ENCODE measurements around the gene HPCA.

DNA sequence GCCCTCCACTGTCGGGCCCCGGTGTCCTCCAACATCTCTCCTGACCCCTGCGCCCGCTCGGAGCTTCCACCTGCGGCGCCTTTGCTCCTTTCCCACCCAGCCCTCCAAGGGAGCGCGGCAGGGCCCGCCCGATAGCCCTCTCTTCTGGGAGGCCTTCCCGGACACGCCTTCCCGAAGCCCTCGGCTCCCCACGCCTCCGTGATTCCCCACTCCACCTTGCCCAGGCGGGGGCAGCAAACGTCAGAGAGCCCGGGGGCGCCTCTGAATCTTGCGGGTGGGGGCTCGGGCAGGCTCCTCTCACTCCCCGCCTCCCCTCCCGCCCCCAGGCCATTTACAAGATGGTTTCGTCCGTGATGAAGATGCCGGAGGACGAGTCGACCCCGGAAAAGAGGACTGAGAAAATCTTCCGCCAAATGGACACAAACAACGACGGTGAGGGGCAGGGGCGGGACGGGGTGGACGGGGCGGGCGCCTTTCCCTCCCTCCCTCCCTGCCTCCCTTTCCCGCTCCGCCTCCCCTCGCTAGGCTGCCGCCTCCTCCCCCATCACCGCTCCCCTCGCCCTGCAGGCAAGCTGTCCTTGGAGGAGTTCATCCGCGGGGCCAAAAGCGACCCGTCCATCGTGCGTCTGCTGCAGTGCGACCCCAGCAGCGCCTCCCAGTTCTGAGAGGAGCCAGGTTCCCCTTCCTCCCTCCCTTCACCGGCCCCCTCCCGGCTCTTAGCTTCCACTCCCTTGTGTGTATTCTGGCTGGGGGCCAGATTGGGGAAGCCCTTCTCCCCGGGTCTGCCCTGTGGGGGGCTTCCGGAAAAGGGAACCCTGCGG is 7.1 kb downstream of the HPCA start:
- TF ChIP-seq, protein P1, sequence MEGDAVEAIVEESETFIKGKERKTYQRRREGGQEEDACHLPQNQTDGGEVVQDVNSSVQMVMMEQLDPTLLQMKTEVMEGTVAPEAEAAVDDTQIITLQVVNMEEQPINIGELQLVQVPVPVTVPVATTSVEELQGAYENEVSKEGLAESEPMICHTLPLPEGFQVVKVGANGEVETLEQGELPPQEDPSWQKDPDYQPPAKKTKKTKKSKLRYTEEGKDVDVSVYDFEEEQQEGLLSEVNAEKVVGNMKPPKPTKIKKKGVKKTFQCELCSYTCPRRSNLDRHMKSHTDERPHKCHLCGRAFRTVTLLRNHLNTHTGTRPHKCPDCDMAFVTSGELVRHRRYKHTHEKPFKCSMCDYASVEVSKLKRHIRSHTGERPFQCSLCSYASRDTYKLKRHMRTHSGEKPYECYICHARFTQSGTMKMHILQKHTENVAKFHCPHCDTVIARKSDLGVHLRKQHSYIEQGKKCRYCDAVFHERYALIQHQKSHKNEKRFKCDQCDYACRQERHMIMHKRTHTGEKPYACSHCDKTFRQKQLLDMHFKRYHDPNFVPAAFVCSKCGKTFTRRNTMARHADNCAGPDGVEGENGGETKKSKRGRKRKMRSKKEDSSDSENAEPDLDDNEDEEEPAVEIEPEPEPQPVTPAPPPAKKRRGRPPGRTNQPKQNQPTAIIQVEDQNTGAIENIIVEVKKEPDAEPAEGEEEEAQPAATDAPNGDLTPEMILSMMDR (IDR thresholded peaks at IDR 0.05) = peak in 2 of 4 donors; percentile 8 to 14
- no peak for TF ChIP-seq POLR2A (IDR thresholded peaks at IDR 0.05)
